WTC11 (cell line): ENCODE data around the gene MAPKAP1. TPM values are rescaled to one million over a fixed set of nuclear protein-coding genes. Genes with fewer than 3 reads are reported as not detected.

Source experiments
- ATAC-seq: fragments of 200-7000 bp; cut with Tn5 transposase; 2 replicates; pipeline ENCODE4 v1.10.0; 2021; ENCODE audit warnings: mild to moderate bottlenecking, moderate library complexity
- CTCF ChIA-PET: fragments of 300-600 bp; sonication (Branson Sonifier 250); formaldehyde crosslinking; loops from one replicate; lab custom pipeline; 2021; ENCODE audit warnings: antibody characterized with exemption; lab: Charles Lee
- POLR2A ChIA-PET: fragments of 350-600 bp; sonication (Branson Sonifier 250); formaldehyde crosslinking; loops from one replicate; lab custom pipeline; 2021; ENCODE audit warnings: antibody characterized with exemption; lab: Charles Lee
- DNase-seq: peaks from one replicate; pipeline ENCODE4 v3.0.0; 2021; ENCODE audit warnings: low spot score
- H3K27ac Mint-ChIP-seq: 2 replicates; pipeline ENCODE4 v1.8.0; 2021; ENCODE audit warnings: mixed read lengths
- H3K27me3 Mint-ChIP-seq: 2 replicates; pipeline ENCODE4 v1.8.0; 2021; ENCODE audit warnings: low read depth, mild to moderate bottlenecking, moderate library complexity, mixed read lengths
- H3K36me3 Mint-ChIP-seq: 2 replicates; pipeline ENCODE4 v1.8.0; 2021; ENCODE audit warnings: mixed read lengths
- H3K4me1 Mint-ChIP-seq: 2 replicates; pipeline ENCODE4 v1.8.0; 2022; ENCODE audit warnings: mixed read lengths
- H3K4me3 Mint-ChIP-seq: 2 replicates; pipeline ENCODE4 v1.8.0; 2021; ENCODE audit warnings: mild to moderate bottlenecking, moderate library complexity, mixed read lengths
- H3K9me3 Mint-ChIP-seq: 2 replicates; pipeline ENCODE4 v1.8.0; 2021; ENCODE audit warnings: mixed read lengths
- ESRRA ChIP-seq: sonication (generic); formaldehyde crosslinking; IDR thresholded peaks from 2 replicates; pipeline ENCODE4 v1.8.1; 2022; ENCODE audit warnings: mild to moderate bottlenecking, missing genetic modification reagents, borderline replicate concordance
- FOXK1 ChIP-seq: sonication (generic); formaldehyde crosslinking; IDR thresholded peaks from 2 replicates; pipeline ENCODE4 v1.8.0; 2022; ENCODE audit warnings: mild to moderate bottlenecking, moderate library complexity, missing genetic modification reagents
- GRHL2 ChIP-seq: fragments of 250-450 bp; sonication (Bioruptor Pico); IDR thresholded peaks from 2 replicates; pipeline ENCODE4 v1.8.0; 2022; ENCODE audit warnings: mild to moderate bottlenecking, moderate library complexity; ENCODE audit not compliant: insufficient replicate concordance, severe bottlenecking
- GTF2I ChIP-seq: fragments of 250-450 bp; sonication (Bioruptor Pico); conservative IDR thresholded peaks from 2 replicates; pipeline ENCODE4 v1.4.0; 2021; ENCODE audit warnings: mild to moderate bottlenecking
- NFE2L1 ChIP-seq: sonication (generic); formaldehyde crosslinking; IDR thresholded peaks from 2 replicates; pipeline ENCODE4 v1.8.1; 2023; ENCODE audit warnings: missing genetic modification reagents
- NR3C1 ChIP-seq: sonication (generic); formaldehyde crosslinking; conservative IDR thresholded peaks from 2 replicates; pipeline ENCODE4 v1.8.1; 2023; ENCODE audit warnings: low read depth, mild to moderate bottlenecking, missing genetic modification reagents
- RORB ChIP-seq: fragments of 250-450 bp; sonication (Bioruptor Pico); IDR thresholded peaks from 2 replicates; pipeline ENCODE4 v1.9.0; 2021; ENCODE audit warnings: mild to moderate bottlenecking
- SMAD3 ChIP-seq: sonication (generic); formaldehyde crosslinking; IDR thresholded peaks from 2 replicates; pipeline ENCODE4 v1.8.0; 2022; ENCODE audit warnings: missing genetic modification reagents, mild to moderate bottlenecking, borderline replicate concordance
- ZNF263 ChIP-seq: sonication (generic); formaldehyde crosslinking; IDR thresholded peaks from 2 replicates; pipeline ENCODE4 v1.8.1; 2022; ENCODE audit warnings: low read depth, mild to moderate bottlenecking, moderate library complexity, missing genetic modification reagents
- ZNF671 ChIP-seq: fragments of 250-450 bp; sonication (Bioruptor Pico); IDR thresholded peaks from 2 replicates; pipeline ENCODE4 v1.8.0; 2021; ENCODE audit warnings: mild to moderate bottlenecking
- total RNA-seq: library from RNA; stranded (reverse); gene quantifications from 3 replicates; pipeline ENCODE4 v1.2.3, GENCODE V29; 2021
- TF ChIP-seq, protein P1 (sequence below): sonication (generic); formaldehyde crosslinking; IDR thresholded peaks from 2 replicates; pipeline ENCODE4 v1.8.1; 2023; ENCODE audit warnings: mild to moderate bottlenecking, missing genetic modification reagents
- TF ChIP-seq, protein P2 (sequence below): sonication (generic); formaldehyde crosslinking; IDR thresholded peaks from 2 replicates; pipeline ENCODE4 v1.8.0; 2022; ENCODE audit warnings: mild to moderate bottlenecking, missing genetic modification reagents
- TF ChIP-seq, protein P3 (sequence below): sonication (generic); formaldehyde crosslinking; IDR thresholded peaks from 2 replicates; pipeline ENCODE4 v1.8.0; 2023; ENCODE audit warnings: missing genetic modification reagents
- TF ChIP-seq, protein P4 (sequence below): sonication (generic); formaldehyde crosslinking; IDR thresholded peaks from 2 replicates; pipeline ENCODE4 v1.8.0; 2022; ENCODE audit warnings: mild to moderate bottlenecking, missing genetic modification reagents
- TF ChIP-seq, protein P5 (sequence below): fragments of 200-600 bp; IDR thresholded peaks from 2 replicates; pipeline ENCODE4 v1.8.0; 2022; ENCODE audit warnings: antibody characterized with exemption
- TF ChIP-seq, protein P6 (sequence below): sonication (generic); formaldehyde crosslinking; conservative IDR thresholded peaks from 2 replicates; pipeline ENCODE4 v1.8.1; 2022; ENCODE audit warnings: mild to moderate bottlenecking, missing genetic modification reagents
- TF ChIP-seq, protein P7 (sequence below): sonication (generic); formaldehyde crosslinking; IDR thresholded peaks from 2 replicates; pipeline ENCODE4 v1.8.1; 2023; ENCODE audit warnings: mild to moderate bottlenecking, missing genetic modification reagents
- TF ChIP-seq, protein P8 (sequence below): sonication (generic); formaldehyde crosslinking; IDR thresholded peaks from 2 replicates; pipeline ENCODE4 v1.8.1; 2022; ENCODE audit warnings: mild to moderate bottlenecking, moderate library complexity, missing genetic modification reagents
- TF ChIP-seq, protein P9 (sequence below): sonication (generic); formaldehyde crosslinking; IDR thresholded peaks from 2 replicates; pipeline ENCODE4 v1.8.0; 2023; ENCODE audit warnings: missing genetic modification reagents, mild to moderate bottlenecking, borderline replicate concordance

MAPKAP1 gene
- total RNA-seq, 1 experiment from 2014 or later = 111 TPM

DNA sequence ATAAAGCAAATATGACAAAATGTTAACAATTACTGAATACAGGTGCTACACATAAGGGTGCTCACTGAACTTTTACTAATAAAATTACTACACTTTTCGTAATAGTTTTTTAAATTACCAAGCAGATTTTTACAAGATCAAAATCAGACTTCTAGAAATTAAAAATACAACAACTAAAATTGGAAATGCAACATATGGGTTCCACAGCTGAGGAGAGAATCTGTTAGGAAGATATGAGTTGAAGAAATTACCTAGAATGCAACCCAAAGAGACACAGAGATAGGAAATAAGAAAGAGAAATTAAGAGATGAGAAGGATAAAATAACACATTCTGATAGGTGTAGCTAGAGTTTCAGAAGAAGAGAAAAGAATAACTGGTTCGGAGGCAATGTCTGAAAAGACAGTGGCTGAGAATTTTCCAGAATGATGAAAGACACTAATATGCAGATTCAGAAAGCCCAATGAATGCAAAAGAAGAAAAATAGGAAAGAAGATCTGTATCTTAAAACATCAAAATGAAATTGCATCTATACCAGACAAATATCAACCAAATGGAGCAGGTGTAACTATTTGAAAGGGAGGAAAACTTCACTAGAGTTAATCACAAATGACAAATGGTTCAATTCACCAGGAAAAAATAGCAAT, 95.8 kb downstream of the MAPKAP1 start (continued):
- TF ChIP-seq, protein P1, sequence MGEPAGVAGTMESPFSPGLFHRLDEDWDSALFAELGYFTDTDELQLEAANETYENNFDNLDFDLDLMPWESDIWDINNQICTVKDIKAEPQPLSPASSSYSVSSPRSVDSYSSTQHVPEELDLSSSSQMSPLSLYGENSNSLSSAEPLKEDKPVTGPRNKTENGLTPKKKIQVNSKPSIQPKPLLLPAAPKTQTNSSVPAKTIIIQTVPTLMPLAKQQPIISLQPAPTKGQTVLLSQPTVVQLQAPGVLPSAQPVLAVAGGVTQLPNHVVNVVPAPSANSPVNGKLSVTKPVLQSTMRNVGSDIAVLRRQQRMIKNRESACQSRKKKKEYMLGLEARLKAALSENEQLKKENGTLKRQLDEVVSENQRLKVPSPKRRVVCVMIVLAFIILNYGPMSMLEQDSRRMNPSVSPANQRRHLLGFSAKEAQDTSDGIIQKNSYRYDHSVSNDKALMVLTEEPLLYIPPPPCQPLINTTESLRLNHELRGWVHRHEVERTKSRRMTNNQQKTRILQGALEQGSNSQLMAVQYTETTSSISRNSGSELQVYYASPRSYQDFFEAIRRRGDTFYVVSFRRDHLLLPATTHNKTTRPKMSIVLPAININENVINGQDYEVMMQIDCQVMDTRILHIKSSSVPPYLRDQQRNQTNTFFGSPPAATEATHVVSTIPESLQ = no peak
- TF ChIP-seq, protein P2, sequence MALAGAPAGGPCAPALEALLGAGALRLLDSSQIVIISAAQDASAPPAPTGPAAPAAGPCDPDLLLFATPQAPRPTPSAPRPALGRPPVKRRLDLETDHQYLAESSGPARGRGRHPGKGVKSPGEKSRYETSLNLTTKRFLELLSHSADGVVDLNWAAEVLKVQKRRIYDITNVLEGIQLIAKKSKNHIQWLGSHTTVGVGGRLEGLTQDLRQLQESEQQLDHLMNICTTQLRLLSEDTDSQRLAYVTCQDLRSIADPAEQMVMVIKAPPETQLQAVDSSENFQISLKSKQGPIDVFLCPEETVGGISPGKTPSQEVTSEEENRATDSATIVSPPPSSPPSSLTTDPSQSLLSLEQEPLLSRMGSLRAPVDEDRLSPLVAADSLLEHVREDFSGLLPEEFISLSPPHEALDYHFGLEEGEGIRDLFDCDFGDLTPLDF (CRISPR knock-in tag) = no peak

DNA sequence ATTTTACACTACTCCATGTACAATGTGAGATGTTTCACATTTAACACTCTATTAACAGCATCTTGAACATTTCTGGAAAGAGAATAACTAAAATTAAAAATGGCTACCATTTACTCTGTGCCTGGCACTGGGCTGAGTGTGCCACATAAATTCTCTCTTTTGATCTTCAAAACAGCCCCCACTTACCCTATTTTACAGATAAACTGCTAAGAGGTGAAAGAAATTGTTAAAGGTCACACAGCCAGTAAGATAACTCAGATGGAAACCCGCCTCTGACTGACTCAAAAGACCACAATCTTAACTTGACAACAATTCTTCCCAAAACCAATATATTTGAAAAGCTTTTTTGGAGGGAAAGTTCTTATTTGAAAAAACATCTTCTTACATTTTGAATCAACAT, 97.3 kb downstream of the MAPKAP1 start:
- POLR2A ChIA-PET = no interaction called here
- ATAC-seq = no peak
- H3K27ac Mint-ChIP-seq = 0 out of 2 replicates have a peak overlapping the region, but pooled peaks have one; percentile 13
- no peaks in the 10 kb centered on the region for H3K36me3 Mint-ChIP-seq
- no peak for DNase-seq
- H3K27me3 Mint-ChIP-seq = no peaks in the 10 kb centered on the region
- H3K9me3 Mint-ChIP-seq = no peaks in the 10 kb centered on the region
- no peak overlapping the region for H3K4me3 Mint-ChIP-seq
- H3K4me1 Mint-ChIP-seq = peaks cover 52% of the 10 kb centered on the region
- CTCF ChIA-PET = no interaction called here
- TF ChIP-seq, protein P3, sequence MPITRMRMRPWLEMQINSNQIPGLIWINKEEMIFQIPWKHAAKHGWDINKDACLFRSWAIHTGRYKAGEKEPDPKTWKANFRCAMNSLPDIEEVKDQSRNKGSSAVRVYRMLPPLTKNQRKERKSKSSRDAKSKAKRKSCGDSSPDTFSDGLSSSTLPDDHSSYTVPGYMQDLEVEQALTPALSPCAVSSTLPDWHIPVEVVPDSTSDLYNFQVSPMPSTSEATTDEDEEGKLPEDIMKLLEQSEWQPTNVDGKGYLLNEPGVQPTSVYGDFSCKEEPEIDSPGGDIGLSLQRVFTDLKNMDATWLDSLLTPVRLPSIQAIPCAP (CRISPR knock-in tag) = no peak
- TF ChIP-seq, protein P2 (CRISPR knock-in tag) = no peak
- no peak for TF ChIP-seq GRHL2 (CRISPR knock-in tag)
- TF ChIP-seq NR3C1 (CRISPR knock-in tag) = no peak
- TF ChIP-seq, protein P4, sequence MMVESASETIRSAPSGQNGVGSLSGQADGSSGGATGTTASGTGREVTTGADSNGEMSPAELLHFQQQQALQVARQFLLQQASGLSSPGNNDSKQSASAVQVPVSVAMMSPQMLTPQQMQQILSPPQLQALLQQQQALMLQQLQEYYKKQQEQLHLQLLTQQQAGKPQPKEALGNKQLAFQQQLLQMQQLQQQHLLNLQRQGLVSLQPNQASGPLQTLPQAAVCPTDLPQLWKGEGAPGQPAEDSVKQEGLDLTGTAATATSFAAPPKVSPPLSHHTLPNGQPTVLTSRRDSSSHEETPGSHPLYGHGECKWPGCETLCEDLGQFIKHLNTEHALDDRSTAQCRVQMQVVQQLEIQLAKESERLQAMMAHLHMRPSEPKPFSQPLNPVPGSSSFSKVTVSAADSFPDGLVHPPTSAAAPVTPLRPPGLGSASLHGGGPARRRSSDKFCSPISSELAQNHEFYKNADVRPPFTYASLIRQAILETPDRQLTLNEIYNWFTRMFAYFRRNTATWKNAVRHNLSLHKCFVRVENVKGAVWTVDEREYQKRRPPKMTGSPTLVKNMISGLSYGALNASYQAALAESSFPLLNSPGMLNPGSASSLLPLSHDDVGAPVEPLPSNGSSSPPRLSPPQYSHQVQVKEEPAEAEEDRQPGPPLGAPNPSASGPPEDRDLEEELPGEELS (CRISPR knock-in tag) = no peak
- TF ChIP-seq ZNF263 (CRISPR knock-in tag) = no peak
- TF ChIP-seq SMAD3 (CRISPR knock-in tag) = no peak
- TF ChIP-seq NFE2L1 = no peak
- TF ChIP-seq RORB (CRISPR knock-in tag) = no peak
- TF ChIP-seq, protein P5, sequence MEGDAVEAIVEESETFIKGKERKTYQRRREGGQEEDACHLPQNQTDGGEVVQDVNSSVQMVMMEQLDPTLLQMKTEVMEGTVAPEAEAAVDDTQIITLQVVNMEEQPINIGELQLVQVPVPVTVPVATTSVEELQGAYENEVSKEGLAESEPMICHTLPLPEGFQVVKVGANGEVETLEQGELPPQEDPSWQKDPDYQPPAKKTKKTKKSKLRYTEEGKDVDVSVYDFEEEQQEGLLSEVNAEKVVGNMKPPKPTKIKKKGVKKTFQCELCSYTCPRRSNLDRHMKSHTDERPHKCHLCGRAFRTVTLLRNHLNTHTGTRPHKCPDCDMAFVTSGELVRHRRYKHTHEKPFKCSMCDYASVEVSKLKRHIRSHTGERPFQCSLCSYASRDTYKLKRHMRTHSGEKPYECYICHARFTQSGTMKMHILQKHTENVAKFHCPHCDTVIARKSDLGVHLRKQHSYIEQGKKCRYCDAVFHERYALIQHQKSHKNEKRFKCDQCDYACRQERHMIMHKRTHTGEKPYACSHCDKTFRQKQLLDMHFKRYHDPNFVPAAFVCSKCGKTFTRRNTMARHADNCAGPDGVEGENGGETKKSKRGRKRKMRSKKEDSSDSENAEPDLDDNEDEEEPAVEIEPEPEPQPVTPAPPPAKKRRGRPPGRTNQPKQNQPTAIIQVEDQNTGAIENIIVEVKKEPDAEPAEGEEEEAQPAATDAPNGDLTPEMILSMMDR = no peak
- TF ChIP-seq, protein P6, sequence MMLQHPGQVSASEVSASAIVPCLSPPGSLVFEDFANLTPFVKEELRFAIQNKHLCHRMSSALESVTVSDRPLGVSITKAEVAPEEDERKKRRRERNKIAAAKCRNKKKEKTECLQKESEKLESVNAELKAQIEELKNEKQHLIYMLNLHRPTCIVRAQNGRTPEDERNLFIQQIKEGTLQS = no peak
- TF ChIP-seq, protein P7, sequence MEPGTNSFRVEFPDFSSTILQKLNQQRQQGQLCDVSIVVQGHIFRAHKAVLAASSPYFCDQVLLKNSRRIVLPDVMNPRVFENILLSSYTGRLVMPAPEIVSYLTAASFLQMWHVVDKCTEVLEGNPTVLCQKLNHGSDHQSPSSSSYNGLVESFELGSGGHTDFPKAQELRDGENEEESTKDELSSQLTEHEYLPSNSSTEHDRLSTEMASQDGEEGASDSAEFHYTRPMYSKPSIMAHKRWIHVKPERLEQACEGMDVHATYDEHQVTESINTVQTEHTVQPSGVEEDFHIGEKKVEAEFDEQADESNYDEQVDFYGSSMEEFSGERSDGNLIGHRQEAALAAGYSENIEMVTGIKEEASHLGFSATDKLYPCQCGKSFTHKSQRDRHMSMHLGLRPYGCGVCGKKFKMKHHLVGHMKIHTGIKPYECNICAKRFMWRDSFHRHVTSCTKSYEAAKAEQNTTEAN (CRISPR knock-in tag) = no peak
- TF ChIP-seq, protein P8, sequence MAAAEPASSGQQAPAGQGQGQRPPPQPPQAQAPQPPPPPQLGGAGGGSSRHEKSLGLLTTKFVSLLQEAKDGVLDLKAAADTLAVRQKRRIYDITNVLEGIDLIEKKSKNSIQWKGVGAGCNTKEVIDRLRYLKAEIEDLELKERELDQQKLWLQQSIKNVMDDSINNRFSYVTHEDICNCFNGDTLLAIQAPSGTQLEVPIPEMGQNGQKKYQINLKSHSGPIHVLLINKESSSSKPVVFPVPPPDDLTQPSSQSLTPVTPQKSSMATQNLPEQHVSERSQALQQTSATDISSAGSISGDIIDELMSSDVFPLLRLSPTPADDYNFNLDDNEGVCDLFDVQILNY (CRISPR knock-in tag) = no peak
- no peak for TF ChIP-seq GTF2I
- TF ChIP-seq ZNF671 (CRISPR knock-in tag) = no peak
- TF ChIP-seq ESRRA (CRISPR knock-in tag) = no peak
- TF ChIP-seq, protein P9, sequence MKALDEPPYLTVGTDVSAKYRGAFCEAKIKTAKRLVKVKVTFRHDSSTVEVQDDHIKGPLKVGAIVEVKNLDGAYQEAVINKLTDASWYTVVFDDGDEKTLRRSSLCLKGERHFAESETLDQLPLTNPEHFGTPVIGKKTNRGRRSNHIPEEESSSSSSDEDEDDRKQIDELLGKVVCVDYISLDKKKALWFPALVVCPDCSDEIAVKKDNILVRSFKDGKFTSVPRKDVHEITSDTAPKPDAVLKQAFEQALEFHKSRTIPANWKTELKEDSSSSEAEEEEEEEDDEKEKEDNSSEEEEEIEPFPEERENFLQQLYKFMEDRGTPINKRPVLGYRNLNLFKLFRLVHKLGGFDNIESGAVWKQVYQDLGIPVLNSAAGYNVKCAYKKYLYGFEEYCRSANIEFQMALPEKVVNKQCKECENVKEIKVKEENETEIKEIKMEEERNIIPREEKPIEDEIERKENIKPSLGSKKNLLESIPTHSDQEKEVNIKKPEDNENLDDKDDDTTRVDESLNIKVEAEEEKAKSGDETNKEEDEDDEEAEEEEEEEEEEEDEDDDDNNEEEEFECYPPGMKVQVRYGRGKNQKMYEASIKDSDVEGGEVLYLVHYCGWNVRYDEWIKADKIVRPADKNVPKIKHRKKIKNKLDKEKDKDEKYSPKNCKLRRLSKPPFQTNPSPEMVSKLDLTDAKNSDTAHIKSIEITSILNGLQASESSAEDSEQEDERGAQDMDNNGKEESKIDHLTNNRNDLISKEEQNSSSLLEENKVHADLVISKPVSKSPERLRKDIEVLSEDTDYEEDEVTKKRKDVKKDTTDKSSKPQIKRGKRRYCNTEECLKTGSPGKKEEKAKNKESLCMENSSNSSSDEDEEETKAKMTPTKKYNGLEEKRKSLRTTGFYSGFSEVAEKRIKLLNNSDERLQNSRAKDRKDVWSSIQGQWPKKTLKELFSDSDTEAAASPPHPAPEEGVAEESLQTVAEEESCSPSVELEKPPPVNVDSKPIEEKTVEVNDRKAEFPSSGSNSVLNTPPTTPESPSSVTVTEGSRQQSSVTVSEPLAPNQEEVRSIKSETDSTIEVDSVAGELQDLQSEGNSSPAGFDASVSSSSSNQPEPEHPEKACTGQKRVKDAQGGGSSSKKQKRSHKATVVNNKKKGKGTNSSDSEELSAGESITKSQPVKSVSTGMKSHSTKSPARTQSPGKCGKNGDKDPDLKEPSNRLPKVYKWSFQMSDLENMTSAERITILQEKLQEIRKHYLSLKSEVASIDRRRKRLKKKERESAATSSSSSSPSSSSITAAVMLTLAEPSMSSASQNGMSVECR (CRISPR knock-in tag) = no peak
- no peak for TF ChIP-seq FOXK1 (CRISPR knock-in tag)
